Measurements from ENCODE around the gene ATXN7L1. TPM values are rescaled to one million over a fixed set of nuclear protein-coding genes. Genes with fewer than 3 reads are reported as not detected.

The ATXN7L1 gene
- total RNA-seq, 1 experiment from 2014 or later: 24.3 TPM

DNA sequence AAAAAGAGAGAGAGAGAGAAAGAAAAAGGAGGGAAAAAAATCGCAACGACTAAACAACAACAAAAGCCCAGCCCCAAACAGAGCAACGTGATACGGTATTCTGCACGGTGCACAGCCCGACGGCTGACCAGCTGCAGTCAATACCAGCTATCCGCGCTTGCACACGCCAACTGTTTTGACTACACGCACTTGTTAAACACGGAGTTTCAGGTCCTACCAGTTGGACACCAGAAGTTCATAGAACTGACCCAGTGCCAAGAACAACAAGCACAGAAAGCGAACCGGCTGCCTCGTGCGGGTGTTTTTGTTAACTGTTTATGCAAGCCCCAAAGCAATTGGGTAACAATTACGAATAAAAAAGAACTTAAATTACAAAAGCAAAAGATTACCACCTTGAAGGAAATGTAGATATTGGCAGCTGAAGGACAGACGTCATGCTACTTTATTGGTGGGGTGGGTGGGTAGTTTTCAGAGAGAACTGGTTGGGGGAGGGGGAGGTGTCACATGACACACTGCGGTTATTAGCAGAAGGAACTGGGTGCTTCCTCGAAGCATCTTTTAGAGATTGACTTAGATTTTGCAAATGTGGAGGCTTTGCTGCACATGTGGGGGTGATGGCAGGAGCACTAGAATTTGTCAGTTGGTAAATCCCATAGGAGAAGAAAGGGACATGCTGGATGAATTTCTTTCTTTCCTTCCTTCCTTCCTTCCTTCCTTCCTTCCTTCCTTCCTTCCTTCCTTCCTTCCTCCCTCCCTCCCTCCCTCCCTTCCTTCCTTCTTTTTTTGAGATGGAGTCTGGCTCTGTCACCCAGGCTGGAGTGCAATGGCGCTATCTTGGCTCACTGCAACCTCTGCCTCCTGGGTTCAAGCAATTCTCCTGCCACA is 184.5 kb downstream of the ATXN7L1 start:
- Mint-ChIP-seq H3K27me3 (ENCODE audit: low read depth) (peaks cover 2% of the 10 kb centered on the region; the same call in 1 of the 2 replicates), H3K4me1 (peaks cover 71 to 79% of the 10 kb centered on the region in 2 experiments), H3K27ac (peak overlapping the region; percentile 74 to 99 (median 79)), H3K4me3 (peak overlapping the region; percentile 43 to 49), H3K9me3 (no peaks in the 10 kb centered on the region), H3K36me3 (ENCODE audit: insufficient read depth in 1 of 3, low read depth in 3 of 3) (peaks cover 0 to 7% (median 4%) of the 10 kb centered on the region in 3 experiments; a peak in 4 of 7 replicates)
- Histone ChIP-seq H3K23ac (ENCODE audit: insufficient read length, low read depth, low read length) (no peak overlapping the region), H3K18ac (ENCODE audit: insufficient read length, low read depth, low read length) (peak overlapping the region; percentile 49), H3K79me2 (ENCODE audit: insufficient read depth, low read length) (no peaks in the 10 kb centered on the region), H3K56ac (ENCODE audit: insufficient read length, low read depth, low read length) (no peak overlapping the region), H4K20me1 (ENCODE audit: control insufficient read depth, insufficient read depth, insufficient read length) (no peaks in the 10 kb centered on the region), H3K79me1 (ENCODE audit: insufficient read depth, low read depth, low read length, poor library complexity, severe bottlenecking) (no peaks in the 10 kb centered on the region), H3K27me3 (ENCODE audit: insufficient read depth, low read length) (no peaks in the 10 kb centered on the region), H3K4ac (ENCODE audit: low read depth, low read length) (no peak overlapping the region; the same call in 1 of the 2 replicates), H3K23me2 (ENCODE audit: insufficient read length, low read depth, low read length, poor library complexity, severe bottlenecking) (peaks cover 3% of the 10 kb centered on the region), H3K27ac (ENCODE audit: insufficient read length, low read depth, low read length) (peak overlapping the region; percentile 33), H3K4me2 (ENCODE audit: insufficient read depth, insufficient read length, low read length) (peak overlapping the region; percentile 78), H3K14ac (ENCODE audit: insufficient read depth, low read length) (peak overlapping the region; percentile 55; the same call in 1 of the 2 replicates), H2BK5ac (ENCODE audit: insufficient read length, low read length) (no peak overlapping the region), H2BK15ac (ENCODE audit: low read depth, low read length) (no peak overlapping the region), H2BK20ac (ENCODE audit: low read depth, low read length, poor library complexity, severe bottlenecking) (no peak overlapping the region), H3K9ac (ENCODE audit: extremely low read depth, insufficient read length, low read length) (peak overlapping the region; percentile 68), H4K91ac (ENCODE audit: insufficient read length, low read depth, low read length) (no peak overlapping the region), H3T11ph (ENCODE audit: low read length) (no peak overlapping the region), H4K8ac (replicated peaks; ENCODE audit: insufficient read length, low read depth, low read length) (no peak overlapping the region), H4K5ac (ENCODE audit: insufficient read length, low read depth, low read length) (peak overlapping the region; percentile 41), H2BK12ac (ENCODE audit: insufficient read length, low read depth, low read length) (no peak overlapping the region), H3K9me3 (ENCODE audit: control insufficient read depth, low read depth, low read length) (no peaks in the 10 kb centered on the region), H2BK120ac (ENCODE audit: low read depth, low read length, poor library complexity, severe bottlenecking) (no peak overlapping the region), H3K4me1 (ENCODE audit: insufficient read depth, low read length) (peaks cover 27% of the 10 kb centered on the region; the same call in 1 of the 2 replicates), H2AK5ac (ENCODE audit: insufficient read length, low read length) (no peak overlapping the region), H2AFZ (ENCODE audit: low read length) (no peak overlapping the region)
- WGBS (ENCODE audit: extremely low coverage, insufficient read length, low lambda C conversion rate): no CpG with 5 or more reads among the region's 21 CpGs
- peak; percentile 67 for DNase-seq
- TF ChIP-seq, protein P1, sequence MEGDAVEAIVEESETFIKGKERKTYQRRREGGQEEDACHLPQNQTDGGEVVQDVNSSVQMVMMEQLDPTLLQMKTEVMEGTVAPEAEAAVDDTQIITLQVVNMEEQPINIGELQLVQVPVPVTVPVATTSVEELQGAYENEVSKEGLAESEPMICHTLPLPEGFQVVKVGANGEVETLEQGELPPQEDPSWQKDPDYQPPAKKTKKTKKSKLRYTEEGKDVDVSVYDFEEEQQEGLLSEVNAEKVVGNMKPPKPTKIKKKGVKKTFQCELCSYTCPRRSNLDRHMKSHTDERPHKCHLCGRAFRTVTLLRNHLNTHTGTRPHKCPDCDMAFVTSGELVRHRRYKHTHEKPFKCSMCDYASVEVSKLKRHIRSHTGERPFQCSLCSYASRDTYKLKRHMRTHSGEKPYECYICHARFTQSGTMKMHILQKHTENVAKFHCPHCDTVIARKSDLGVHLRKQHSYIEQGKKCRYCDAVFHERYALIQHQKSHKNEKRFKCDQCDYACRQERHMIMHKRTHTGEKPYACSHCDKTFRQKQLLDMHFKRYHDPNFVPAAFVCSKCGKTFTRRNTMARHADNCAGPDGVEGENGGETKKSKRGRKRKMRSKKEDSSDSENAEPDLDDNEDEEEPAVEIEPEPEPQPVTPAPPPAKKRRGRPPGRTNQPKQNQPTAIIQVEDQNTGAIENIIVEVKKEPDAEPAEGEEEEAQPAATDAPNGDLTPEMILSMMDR (conservative IDR thresholded peaks at IDR 0.05): no peak
